A549 (cell line): ENCODE results near the gene UBAC2. TPM values are rescaled to one million over a fixed set of nuclear protein-coding genes. Genes with fewer than 3 reads are reported as not detected.

Experiments
- ATAC-seq, 2 experiments: fragments of 200-7000 bp in 1 of 2; fragments of >200 bp in 1 of 2; cut with Nextera tagmentation in 1 of 2; cut with Tn5 transposase in 1 of 2; 3 replicates each; pipeline versions ENCODE4 v1.8.0 to v1.9.1; 2018 to 2020; ENCODE audit warnings: mild to moderate bottlenecking in 1 of 2, moderate library complexity in 1 of 2
- CTCF ChIA-PET: fragments of 300-600 bp; sonication (Branson Sonifier 250); formaldehyde crosslinking; extraction: SDS; loops from one replicate; lab custom pipeline; 2021; ENCODE audit warnings: antibody characterized with exemption, inconsistent platforms; lab: Yijun Ruan, JAX
- POLR2A ChIA-PET: fragments of 350-600 bp; formaldehyde crosslinking; extraction: SDS; loops from one replicate; lab custom pipeline; 2021; ENCODE audit warnings: antibody characterized with exemption, inconsistent platforms; lab: Yijun Ruan, JAX
- DNase-seq, 2 experiments: peaks; one replicate each; pipeline versions ENCODE4 v3.0.0 to v3.0.0-alpha.2; 2011 to 2016; ENCODE audit warnings: low read depth in 1 of 2, low spot score in 1 of 2
- FAIRE-seq: peaks from 2 replicates; lab custom pipeline; 2011; peaks lifted over from hg19 to GRCh38; lab: Jason Lieb, UNC
- H3K27ac ChIP-seq, 2 experiments: fragments of >200 bp; sonication (Bioruptor Twin); formaldehyde crosslinking; 3 replicates each; pipeline ENCODE4 v1.5.1; 2016 to 2017
- H3K4me1 ChIP-seq: fragments of >200 bp; sonication (Bioruptor Twin); formaldehyde crosslinking; 3 replicates; pipeline ENCODE4 v1.6.1; 2016
- H3K4me2 ChIP-seq: fragments of >200 bp; sonication (Bioruptor Twin); formaldehyde crosslinking; 3 replicates; pipeline ENCODE4 v1.6.1; 2016
- H3K4me3 ChIP-seq: fragments of >200 bp; sonication (Bioruptor Twin); formaldehyde crosslinking; 3 replicates; pipeline ENCODE4 v1.5.1; 2016
- H3K9me3 ChIP-seq: fragments of >200 bp; sonication (Bioruptor Twin); formaldehyde crosslinking; 3 replicates; pipeline ENCODE4 v1.6.1; 2016
- CBX2 ChIP-seq: fragments of 200-600 bp; sonication (generic); IDR thresholded peaks from 2 replicates; pipeline ENCODE4 v1.6.1; 2016; ENCODE audit warnings: low read depth, mild to moderate bottlenecking, borderline replicate concordance
- CBX8 ChIP-seq: fragments of 200-600 bp; sonication (generic); IDR thresholded peaks from 2 replicates; pipeline ENCODE4 v1.6.1; 2016
- CTCF ChIP-seq: fragments of >200 bp; sonication (Bioruptor Twin); formaldehyde crosslinking; IDR thresholded peaks from 3 replicates; pipeline ENCODE4 v1.5.1; 2016
- EHMT2 ChIP-seq: fragments of 200-600 bp; sonication (generic); IDR thresholded peaks from 2 replicates; pipeline ENCODE4 v1.6.1; 2016; ENCODE audit warnings: antibody characterized with exemption, low read depth, mild to moderate bottlenecking, moderate library complexity
- ESRRA ChIP-seq: fragments of 150-350 bp; IDR thresholded peaks from 2 replicates; pipeline ENCODE4 v1.6.1; 2014; ENCODE audit warnings: mild to moderate bottlenecking, low read length, borderline replicate concordance
- FOSB ChIP-seq: fragments of 250-450 bp; sonication (Bioruptor Pico); IDR thresholded peaks from 2 replicates; pipeline ENCODE4 v1.5.0; 2020; ENCODE audit warnings: mild to moderate bottlenecking, moderate library complexity
- GATA3 ChIP-seq: IDR thresholded peaks from 2 replicates; pipeline ENCODE4 v1.6.1; 2012; ENCODE audit warnings: borderline replicate concordance
- HDAC2 ChIP-seq: fragments of 200-600 bp; sonication (generic); IDR thresholded peaks from 2 replicates; pipeline ENCODE4 v1.6.1; 2016
- HEYL ChIP-seq: fragments of 250-450 bp; sonication (Bioruptor Pico); IDR thresholded peaks from 2 replicates; pipeline ENCODE4 v1.8.0; 2021; ENCODE audit warnings: mild to moderate bottlenecking, moderate library complexity
- HOXB13 ChIP-seq: fragments of 250-450 bp; sonication (Bioruptor Pico); IDR thresholded peaks from 2 replicates; pipeline ENCODE4 v1.5.0; 2020; ENCODE audit warnings: low read depth, mild to moderate bottlenecking, moderate library complexity
- HOXB5 ChIP-seq: fragments of 250-450 bp; sonication (Bioruptor Pico); IDR thresholded peaks from 2 replicates; pipeline ENCODE4 v1.5.0; 2020; ENCODE audit warnings: mild to moderate bottlenecking, moderate library complexity
- JUN ChIP-seq, 2 experiments: fragments of >200 bp; sonication (Bioruptor Twin); formaldehyde crosslinking; IDR thresholded peaks; 2 replicates in 1 of 2; 3 replicates in 1 of 2; pipeline ENCODE4 v1.6.1; 2016 to 2017
- JUNB ChIP-seq: fragments of >200 bp; sonication (Bioruptor Twin); formaldehyde crosslinking; IDR thresholded peaks from 2 replicates; pipeline ENCODE4 v1.6.1; 2016
- KDM1A ChIP-seq: fragments of 200-600 bp; sonication (generic); IDR thresholded peaks from 2 replicates; pipeline ENCODE4 v1.6.1; 2016; ENCODE audit warnings: low read depth, mild to moderate bottlenecking
- KDM5A ChIP-seq: fragments of 200-600 bp; sonication (generic); IDR thresholded peaks from 2 replicates; pipeline ENCODE4 v1.6.1; 2016; ENCODE audit warnings: antibody characterized with exemption, mild to moderate bottlenecking
- MAX ChIP-seq: IDR thresholded peaks from 2 replicates; pipeline ENCODE4 v1.6.1; 2012
- MYC ChIP-seq: IDR thresholded peaks from 2 replicates; pipeline ENCODE4 v1.6.1; 2012; ENCODE audit warnings: mild to moderate bottlenecking, inconsistent platforms, low read length, improper control_type of control experiment, borderline replicate concordance
- NPAS2 ChIP-seq: fragments of 250-450 bp; sonication (Bioruptor Pico); IDR thresholded peaks from 2 replicates; pipeline ENCODE4 v1.8.0; 2022; ENCODE audit warnings: mild to moderate bottlenecking, moderate library complexity, borderline replicate concordance
- PBX3 ChIP-seq: IDR thresholded peaks from 2 replicates; pipeline ENCODE4 v1.6.1; 2012
- POLR2A ChIP-seq: IDR thresholded peaks from 2 replicates; pipeline ENCODE4 v1.6.1; 2012; ENCODE audit warnings: mild to moderate bottlenecking, low read length
- RAD21 ChIP-seq, 2 experiments: fragments of >200 bp in 1 of 2; sonication (Bioruptor Twin) in 1 of 2; formaldehyde crosslinking in 1 of 2; IDR thresholded peaks in 1 of 2; conservative IDR thresholded peaks in 1 of 2; 2 replicates in 1 of 2; 3 replicates in 1 of 2; pipeline ENCODE4 v1.6.1; 2012 to 2018; ENCODE audit warnings: inconsistent platforms in 1 of 2
- RARB ChIP-seq: fragments of 250-450 bp; sonication (Bioruptor Pico); IDR thresholded peaks from 2 replicates; pipeline ENCODE4 v1.8.0; 2021; ENCODE audit warnings: mild to moderate bottlenecking, moderate library complexity
- SMC3 ChIP-seq: fragments of >200 bp; sonication (Bioruptor Twin); formaldehyde crosslinking; IDR thresholded peaks from 3 replicates; pipeline ENCODE4 v1.6.1; 2018; ENCODE audit warnings: inconsistent platforms
- SREBF2 ChIP-seq: fragments of 450-650 bp; IDR thresholded peaks from 2 replicates; pipeline ENCODE4 v1.6.1; 2014; ENCODE audit warnings: mild to moderate bottlenecking, moderate library complexity
- TFCP2L1 ChIP-seq: fragments of 250-450 bp; sonication (Bioruptor Pico); IDR thresholded peaks from 2 replicates; pipeline ENCODE4 v1.5.0; 2021; ENCODE audit warnings: mild to moderate bottlenecking
- ZC3H11A ChIP-seq: fragments of 450-650 bp; IDR thresholded peaks from 2 replicates; pipeline ENCODE4 v1.6.1; 2014; ENCODE audit warnings: antibody characterized with exemption, mild to moderate bottlenecking
- ZFP36 ChIP-seq: fragments of 450-650 bp; IDR thresholded peaks from 2 replicates; pipeline ENCODE4 v1.6.1; 2014; ENCODE audit warnings: borderline replicate concordance; ENCODE audit not compliant: partially characterized antibody
- ZNF302 ChIP-seq: fragments of 250-450 bp; sonication (Bioruptor Pico); IDR thresholded peaks from 2 replicates; pipeline ENCODE4 v1.9.0; 2021; ENCODE audit warnings: inconsistent platforms, mild to moderate bottlenecking, moderate library complexity
- ZSCAN20 ChIP-seq: fragments of 250-450 bp; sonication (Bioruptor Pico); IDR thresholded peaks from 2 replicates; pipeline ENCODE4 v1.8.0; 2022; ENCODE audit warnings: mild to moderate bottlenecking, moderate library complexity
- WGBS: methylation state at CpG from one replicate; pipeline ENCODE4 v1.1.6; 2017; ENCODE audit errors: missing lambda C conversion rate; 5-methylcytosine and 5-hydroxymethylcytosine counted together
- polyA plus RNA-seq, 4 experiments: library from polyadenylated mRNA; depleted of rRNA in 3 of 4; stranded (reverse); fragments of >200 nt; fragmentation: RNase III in 1 of 4; extraction: RNeasy Plus Mini Kit Qiagen cat#74134 plus additional on column Dnase treatment in 1 of 4; gene quantifications; 2 replicates in 3 of 4; 3 replicates in 1 of 4; pipeline ENCODE4 v1.2.3, GENCODE V29; 2011 to 2017
- TF ChIP-seq, protein P1 (sequence below): IDR thresholded peaks from 2 replicates; pipeline ENCODE4 v1.6.1; 2012; ENCODE audit warnings: low read depth, borderline replicate concordance

UBAC2 gene
- polyA plus RNA-seq, 2 of the 4 experiments (the other 2 are of a cell fraction): 61.6 to 103 TPM

GRCh38 chr13:99178636-99179035 is 22.0 kb upstream of the UBAC2 start (continued):
- TF ChIP-seq CTCF (no peak), CBX2 (no peak), HOXB5 (no peak), KDM5A (no peak), EHMT2 (no peak)

GRCh38 chr13:99179460-99179859 is 21.2 kb upstream of the UBAC2 start:
- POLR2A ChIA-PET: interaction anchor here (2.2 kb wide), 1 partner anchor 21 kb away, joined by 8 read pairs; the partner anchor contains the start of gene UBAC2
- FAIRE-seq (no peak), ATAC-seq (no peak)
- CTCF ChIA-PET: interaction anchor here (1.0 to 1.4 kb wide), 2 partner anchors 19 to 22 kb away, joined by 3 read pairs; no protein-coding TSS in a partner anchor
- H3K9me3 ChIP-seq: no peaks in the 10 kb centered on the region
- H3K4me2 ChIP-seq: no peak overlapping the region
- TF ChIP-seq HOXB13 (CRISPR knock-in tag) (no peak), CTCF (no peak), FOSB (CRISPR knock-in tag) (no peak), TFCP2L1 (CRISPR knock-in tag) (no peak), HDAC2 (no peak), ZNF302 (CRISPR knock-in tag) (no peak), SREBF2 (no peak), JUNB (no peak), MYC (no peak), SMC3 (no peak), ZC3H11A (no peak), POLR2A (no peak), ZSCAN20 (CRISPR knock-in tag) (no peak), ESRRA (no peak), NPAS2 (CRISPR knock-in tag) (no peak), RAD21 (conservative IDR thresholded peaks at IDR 0.05 in 1 of 2, IDR thresholded peaks at IDR 0.05 in 1 of 2) (no peak), MAX (no peak)
- TF ChIP-seq, all 56 proteins: peak for 0
- no peak overlapping the region for H3K27ac ChIP-seq
- DNase-seq: no peak
- H3K4me1 ChIP-seq: no peaks in the 10 kb centered on the region
- 53% methylated on average over 3 of the region's 3 CpGs for WGBS
- H3K4me3 ChIP-seq: no peak overlapping the region

DNA sequence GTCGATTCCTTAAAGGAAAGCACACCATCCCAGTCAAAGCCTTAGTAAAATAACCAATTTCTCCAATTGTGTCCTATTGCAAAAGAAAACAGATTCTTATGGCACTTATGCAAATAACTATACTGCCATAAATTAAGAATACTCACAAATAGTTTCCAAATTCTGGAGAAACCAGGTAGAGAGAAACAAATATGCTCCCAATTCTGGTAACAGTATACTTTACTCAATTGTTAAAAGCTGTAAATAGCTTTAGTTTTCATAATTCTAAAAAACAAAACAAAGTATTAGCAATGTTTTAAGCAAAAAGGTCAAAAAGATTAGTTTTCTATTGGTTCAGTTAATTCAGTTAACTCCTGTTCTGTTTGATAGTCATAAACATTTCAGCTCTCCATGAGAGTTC is 18.2 kb upstream of the UBAC2 start:
- DNase-seq: no peak
- Histone ChIP-seq H3K4me2 (no peak overlapping the region), H3K4me3 (no peak overlapping the region), H3K4me1 (no peaks in the 10 kb centered on the region), H3K9me3 (no peaks in the 10 kb centered on the region), H3K27ac (no peak overlapping the region)
- ChIA-PET CTCF (interaction anchor here (0.6 to 1.2 kb wide), 2 partner anchors 84 to 254 kb away, joined by 3 read pairs; no protein-coding TSS in a partner anchor), POLR2A (no interaction called here)
- FAIRE-seq: no peak
- ATAC-seq: no peak
- 90% methylated on average over 1 of the region's 1 CpG for WGBS
- TF ChIP-seq PBX3 (no peak), JUN (IDR thresholded peaks at IDR 0.05) (no peak), RARB (CRISPR knock-in tag) (no peak), ZNF302 (CRISPR knock-in tag) (no peak), KDM5A (no peak), GATA3 (no peak), HEYL (CRISPR knock-in tag) (no peak), ZFP36 (no peak), KDM1A (no peak), CBX8 (no peak)
- TF ChIP-seq, protein P1, sequence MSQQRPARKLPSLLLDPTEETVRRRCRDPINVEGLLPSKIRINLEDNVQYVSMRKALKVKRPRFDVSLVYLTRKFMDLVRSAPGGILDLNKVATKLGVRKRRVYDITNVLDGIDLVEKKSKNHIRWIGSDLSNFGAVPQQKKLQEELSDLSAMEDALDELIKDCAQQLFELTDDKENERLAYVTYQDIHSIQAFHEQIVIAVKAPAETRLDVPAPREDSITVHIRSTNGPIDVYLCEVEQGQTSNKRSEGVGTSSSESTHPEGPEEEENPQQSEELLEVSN: no peak
